Measurements from ENCODE around the gene ARHGAP4. TPM values are rescaled to one million over a fixed set of nuclear protein-coding genes. Genes with fewer than 3 reads are reported as not detected.

The ARHGAP4 gene
- total RNA-seq, 1 experiment from 2014 or later = 67.4 TPM

DNA sequence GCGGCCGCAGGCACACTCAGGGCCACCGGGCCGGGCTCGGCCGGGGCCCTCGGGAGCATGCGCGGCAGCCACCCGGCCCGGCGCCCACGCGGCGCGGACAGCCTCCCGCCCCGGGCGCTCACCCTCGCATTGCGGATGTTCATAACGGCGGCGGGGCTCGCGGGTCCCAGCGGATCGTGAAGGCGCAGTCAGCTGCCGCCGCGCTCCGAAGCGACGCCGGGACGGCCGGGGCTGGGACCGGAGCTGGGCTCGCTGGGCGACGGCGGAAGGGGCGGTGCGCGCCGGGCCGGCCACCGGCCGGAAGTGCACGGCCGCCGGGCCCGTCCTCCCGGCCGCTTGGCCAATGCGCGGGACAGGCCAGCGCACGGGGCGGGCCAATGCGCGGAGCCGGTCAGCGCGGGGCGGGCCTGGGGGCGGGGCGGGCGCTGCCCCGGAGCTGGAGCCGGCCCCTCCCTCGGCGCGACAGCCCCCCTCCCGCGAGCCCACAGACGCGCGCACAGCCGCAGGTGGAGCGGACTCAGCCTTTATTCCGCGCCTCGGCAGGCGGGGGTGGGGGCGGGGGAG lies 8.8 kb upstream of the ARHGAP4 start, which contains the start of gene NAA10:
Gene NAA10, minus strand, starts transcription at position 276 of the 564 bp plus-strand sequence. Its CDS starts 133 bp downstream, at position 143.
- CTCF ChIA-PET = interaction anchor here (1.0 kb wide), 1 partner anchor 12 kb away, joined by 6 read pairs; no protein-coding TSS in a partner anchor
- TF ChIP-seq ELF1 (IDR thresholded peaks at IDR 0.05; ENCODE audit: borderline replicate concordance, low read depth) (no peak), ZFX (IDR thresholded peaks at IDR 0.05) (0 out of 2 replicates have a peak, but pooled peaks have one; percentile 30), FOSL1 (IDR thresholded peaks at IDR 0.05; ENCODE audit: low read depth) (no peak), POLR2AphosphoS5 (IDR thresholded peaks at IDR 0.05; ENCODE audit: low read depth, low read length) (peak; percentile 47)
- no peaks in the 10 kb centered on the region for H3K27me3 ChIP-seq (ENCODE audit: insufficient read depth, low read length)
- RAD21 ChIA-PET (ENCODE audit: low non-redundant PET in 1 of 2, low total read pairs in 2 of 2, uncharacterized antibody in 2 of 2, unreplicated experiment in 2 of 2) = no interaction called here
- peaks cover 0 to 5% of the 10 kb centered on the region in 2 experiments; a peak in 2 of 4 replicates for H3K36me3 ChIP-seq (ENCODE audit: control insufficient read depth in 1 of 2, insufficient read depth in 2 of 2, low read length in 2 of 2)
- no TSS peak for BruUV-seq (replicated peaks)
- no peaks in the 10 kb centered on the region for H4K20me1 ChIP-seq (ENCODE audit: insufficient read depth)
- intact Hi-C loops (cut with micrococcal nuclease) = no loop called here
- DNase-seq (ENCODE audit: low read depth, low spot score) (no peak), ATAC-seq (peak; percentile 96)
- peaks cover 30% of the 10 kb centered on the region for H3K79me2 ChIP-seq (ENCODE audit: insufficient read depth, low read length)
- H2AFZ ChIP-seq (ENCODE audit: low read depth, low read length, poor library complexity, severe bottlenecking) = no peak within 1 kb of the TSS
- no peaks in the 10 kb centered on the region for H3K9me3 ChIP-seq (ENCODE audit: control insufficient read depth in 1 of 2, insufficient read depth in 1 of 2, low read depth in 1 of 2, low read length in 2 of 2)
- H3K4me1 ChIP-seq (ENCODE audit: control insufficient read depth in 1 of 2, insufficient read depth in 2 of 2, low read length in 2 of 2) = peaks cover 4 to 13% of the 10 kb centered on the region in 2 experiments; a peak in 3 of 4 replicates
- H3K9me2 ChIP-seq (ENCODE audit: insufficient read depth) = no peaks in the 10 kb centered on the region
- peak within 1 kb of the TSS; percentile 81 for H3K9ac ChIP-seq (ENCODE audit: low read length)
- peak within 1 kb of the TSS; percentile 71 to 77 for H3K4me3 ChIP-seq (replicated peaks in 1 of 2; ENCODE audit: low read depth in 1 of 2, low read length in 2 of 2)
- peak within 1 kb of the TSS; percentile 80 for H3K4me2 ChIP-seq (ENCODE audit: low read length)
- peak within 1 kb of the TSS; percentile 74 for H3K27ac ChIP-seq (ENCODE audit: low read depth, low read length)
- POLR2A ChIA-PET = interaction anchor here (0.7 to 0.8 kb wide), 2 partner anchors 10 to 12 kb away, joined by 3 read pairs; no protein-coding TSS in a partner anchor

DNA sequence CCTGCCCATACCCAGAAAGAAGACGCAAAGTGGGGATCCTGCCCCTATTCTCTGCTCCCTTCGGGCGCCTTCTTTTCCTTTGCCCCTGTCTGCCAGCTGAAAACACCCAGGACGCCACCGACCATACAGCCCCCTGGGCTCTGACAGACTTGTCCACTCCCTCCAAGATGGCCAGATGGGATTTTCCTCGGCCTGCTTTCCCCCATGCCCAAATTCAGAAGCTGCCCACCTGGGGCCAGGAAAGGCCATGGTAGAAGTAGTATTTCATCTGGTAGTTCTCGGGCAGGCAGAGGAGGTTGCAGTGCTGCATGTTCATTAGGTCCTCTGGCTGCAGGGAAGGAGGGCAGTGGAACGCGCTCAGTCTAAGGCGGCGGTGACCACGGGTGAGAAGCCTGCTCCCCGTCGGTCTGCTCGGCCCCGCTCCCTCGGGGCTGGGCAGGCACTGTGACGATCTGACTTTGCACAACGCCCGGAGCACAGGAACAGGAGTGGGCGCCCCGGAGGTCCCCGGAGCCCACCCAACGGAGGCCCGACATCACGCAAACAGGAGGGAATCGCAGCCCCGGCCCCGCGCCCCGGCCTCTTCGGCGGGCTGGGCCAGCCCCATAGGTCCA lies 8.2 kb upstream of the ARHGAP4 start:
- Histone ChIP-seq H3K9me3 (ENCODE audit: control insufficient read depth in 1 of 2, insufficient read depth in 1 of 2, low read depth in 1 of 2, low read length in 2 of 2) (no peaks in the 10 kb centered on the region), H2AFZ (ENCODE audit: low read depth, low read length, poor library complexity, severe bottlenecking) (no peak overlapping the region), H3K27ac (ENCODE audit: low read depth, low read length) (peak overlapping the region; percentile 74), H4K20me1 (ENCODE audit: insufficient read depth) (no peaks in the 10 kb centered on the region), H3K4me3 (replicated peaks in 1 of 2; ENCODE audit: low read depth in 1 of 2, low read length in 2 of 2) (peak overlapping the region; percentile 71 to 77), H3K9me2 (ENCODE audit: insufficient read depth) (no peaks in the 10 kb centered on the region), H3K79me2 (ENCODE audit: insufficient read depth, low read length) (peaks cover 30% of the 10 kb centered on the region), H3K36me3 (ENCODE audit: control insufficient read depth in 1 of 2, insufficient read depth in 2 of 2, low read length in 2 of 2) (peaks cover 0 to 5% of the 10 kb centered on the region in 2 experiments; a peak in 2 of 4 replicates), H3K4me1 (ENCODE audit: control insufficient read depth in 1 of 2, insufficient read depth in 2 of 2, low read length in 2 of 2) (peaks cover 9 to 19% of the 10 kb centered on the region in 2 experiments), H3K27me3 (ENCODE audit: insufficient read depth, low read length) (no peaks in the 10 kb centered on the region), H3K9ac (ENCODE audit: low read length) (peak overlapping the region; percentile 81), H3K4me2 (ENCODE audit: low read length) (peak overlapping the region; percentile 79)
- intact Hi-C loops (cut with micrococcal nuclease) = no loop called here
- POLR2A ChIA-PET = no interaction called here
- no peak for TF ChIP-seq ZNF274 (IDR thresholded peaks at IDR 0.05; ENCODE audit: low read depth, low read length)
- TF ChIP-seq ZFX (IDR thresholded peaks at IDR 0.05) = peak; percentile 42; the same call in 1 of the 2 replicates
- CTCF ChIA-PET = interaction anchor here (1.0 kb wide), 1 partner anchor 13 kb away, joined by 6 read pairs; no protein-coding TSS in a partner anchor
- BruUV-seq (replicated peaks) = TSS peak; percentile 53
- ATAC-seq (peak; percentile 7; the same call in 1 of the 2 replicates), DNase-seq (ENCODE audit: low read depth, low spot score) (no peak)
- RAD21 ChIA-PET (ENCODE audit: low non-redundant PET in 1 of 2, low total read pairs in 2 of 2, uncharacterized antibody in 2 of 2, unreplicated experiment in 2 of 2) = no interaction called here
